ENCODE measurements around the gene STK4. TPM values are rescaled to one million over a fixed set of nuclear protein-coding genes. Genes with fewer than 3 reads are reported as not detected.

STK4 gene
- polyA plus RNA-seq, 1 donor from 2014 or later, result 14.0 TPM

GRCh38 chr20:45073221-45073620, 106.9 kb downstream of the STK4 start:
- no peak overlapping the region for H3K4me3 ChIP-seq (ENCODE audit: low read length)
- TF ChIP-seq EP300 (conservative IDR thresholded peaks at IDR 0.05; ENCODE audit: poor library complexity, severe bottlenecking) (no peak), CTCF (IDR thresholded peaks at IDR 0.05; ENCODE audit: poor library complexity, severe bottlenecking) (no peak), RAD21 (conservative IDR thresholded peaks at IDR 0.05) (no peak)
- TF ChIP-seq, protein P1, sequence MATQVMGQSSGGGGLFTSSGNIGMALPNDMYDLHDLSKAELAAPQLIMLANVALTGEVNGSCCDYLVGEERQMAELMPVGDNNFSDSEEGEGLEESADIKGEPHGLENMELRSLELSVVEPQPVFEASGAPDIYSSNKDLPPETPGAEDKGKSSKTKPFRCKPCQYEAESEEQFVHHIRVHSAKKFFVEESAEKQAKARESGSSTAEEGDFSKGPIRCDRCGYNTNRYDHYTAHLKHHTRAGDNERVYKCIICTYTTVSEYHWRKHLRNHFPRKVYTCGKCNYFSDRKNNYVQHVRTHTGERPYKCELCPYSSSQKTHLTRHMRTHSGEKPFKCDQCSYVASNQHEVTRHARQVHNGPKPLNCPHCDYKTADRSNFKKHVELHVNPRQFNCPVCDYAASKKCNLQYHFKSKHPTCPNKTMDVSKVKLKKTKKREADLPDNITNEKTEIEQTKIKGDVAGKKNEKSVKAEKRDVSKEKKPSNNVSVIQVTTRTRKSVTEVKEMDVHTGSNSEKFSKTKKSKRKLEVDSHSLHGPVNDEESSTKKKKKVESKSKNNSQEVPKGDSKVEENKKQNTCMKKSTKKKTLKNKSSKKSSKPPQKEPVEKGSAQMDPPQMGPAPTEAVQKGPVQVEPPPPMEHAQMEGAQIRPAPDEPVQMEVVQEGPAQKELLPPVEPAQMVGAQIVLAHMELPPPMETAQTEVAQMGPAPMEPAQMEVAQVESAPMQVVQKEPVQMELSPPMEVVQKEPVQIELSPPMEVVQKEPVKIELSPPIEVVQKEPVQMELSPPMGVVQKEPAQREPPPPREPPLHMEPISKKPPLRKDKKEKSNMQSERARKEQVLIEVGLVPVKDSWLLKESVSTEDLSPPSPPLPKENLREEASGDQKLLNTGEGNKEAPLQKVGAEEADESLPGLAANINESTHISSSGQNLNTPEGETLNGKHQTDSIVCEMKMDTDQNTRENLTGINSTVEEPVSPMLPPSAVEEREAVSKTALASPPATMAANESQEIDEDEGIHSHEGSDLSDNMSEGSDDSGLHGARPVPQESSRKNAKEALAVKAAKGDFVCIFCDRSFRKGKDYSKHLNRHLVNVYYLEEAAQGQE (IDR thresholded peaks at IDR 0.05; ENCODE audit: borderline replicate concordance), result no peak
- no peak overlapping the region for H3K9ac ChIP-seq (ENCODE audit: low read length)
- no peaks in the 10 kb centered on the region for H3K9me2 ChIP-seq (ENCODE audit: insufficient read depth, low read length)
- H3K36me3 ChIP-seq (ENCODE audit: insufficient read depth, low read length), result peaks cover 5% of the 10 kb centered on the region
- H2AFZ ChIP-seq (ENCODE audit: low read depth, low read length), result no peak overlapping the region
- no peak overlapping the region for H3K4me2 ChIP-seq (ENCODE audit: low read length)
- no peaks in the 10 kb centered on the region for H3K79me2 ChIP-seq (replicated peaks; ENCODE audit: insufficient read depth, low read length)
- H3K27ac ChIP-seq (ENCODE audit: low read length), result no peak overlapping the region
- H3K9me3 ChIP-seq (ENCODE audit: low read length), result no peaks in the 10 kb centered on the region
- no peaks in the 10 kb centered on the region for H3K27me3 ChIP-seq (ENCODE audit: insufficient read depth, low read depth, low read length)
- H3F3A ChIP-seq (ENCODE audit: insufficient read depth, low read length, poor library complexity, severe bottlenecking), result no peaks in the 10 kb centered on the region
- no peaks in the 10 kb centered on the region for H4K20me1 ChIP-seq (ENCODE audit: insufficient read depth)

- Histone ChIP-seq H3K9me2 (ENCODE audit: insufficient read depth, low read length) (no peaks in the 10 kb centered on the region), H3K9me3 (ENCODE audit: low read length) (no peaks in the 10 kb centered on the region), H3K27me3 (ENCODE audit: insufficient read depth, low read depth, low read length) (no peaks in the 10 kb centered on the region), H3K4me2 (ENCODE audit: low read length) (no peak overlapping the region), H3K36me3 (ENCODE audit: insufficient read depth, low read length) (peaks cover 12% of the 10 kb centered on the region), H2AFZ (ENCODE audit: low read depth, low read length) (no peak overlapping the region), H4K20me1 (ENCODE audit: insufficient read depth) (no peaks in the 10 kb centered on the region), H3K79me2 (replicated peaks; ENCODE audit: insufficient read depth, low read length) (no peaks in the 10 kb centered on the region), H3K9ac (ENCODE audit: low read length) (no peak overlapping the region), H3K27ac (ENCODE audit: low read length) (no peak overlapping the region), H3K4me3 (ENCODE audit: low read length) (no peak overlapping the region), H3F3A (ENCODE audit: insufficient read depth, low read length, poor library complexity, severe bottlenecking) (no peaks in the 10 kb centered on the region)
- TF ChIP-seq SMC3 (conservative IDR thresholded peaks at IDR 0.05; ENCODE audit: poor library complexity), result no peak
- TF ChIP-seq, protein P1 (IDR thresholded peaks at IDR 0.05; ENCODE audit: borderline replicate concordance), result no peak
- TF ChIP-seq MXI1 (conservative IDR thresholded peaks at IDR 0.05; ENCODE audit: poor library complexity, severe bottlenecking), result no peak
- no peak for TF ChIP-seq CTCF (IDR thresholded peaks at IDR 0.05; ENCODE audit: poor library complexity, severe bottlenecking)
- no peak for TF ChIP-seq RAD21 (conservative IDR thresholded peaks at IDR 0.05)
- TF ChIP-seq EP300 (conservative IDR thresholded peaks at IDR 0.05; ENCODE audit: poor library complexity, severe bottlenecking), result no peak
- TF ChIP-seq EZH2 (IDR thresholded peaks at IDR 0.05; ENCODE audit: borderline replicate concordance, insufficient read depth, low read length, poor library complexity, severe bottlenecking), result no peak
- TF ChIP-seq TAF1 (IDR thresholded peaks at IDR 0.05; ENCODE audit: low read depth), result no peak
- TF ChIP-seq POLR2AphosphoS5 (IDR thresholded peaks at IDR 0.05), result no peak
These were observed 111.2 kb downstream of the STK4 start for GRCh38 chr20:45077559-45077958.
